ENCODE measurements around the gene CEACAM21.

DNA sequence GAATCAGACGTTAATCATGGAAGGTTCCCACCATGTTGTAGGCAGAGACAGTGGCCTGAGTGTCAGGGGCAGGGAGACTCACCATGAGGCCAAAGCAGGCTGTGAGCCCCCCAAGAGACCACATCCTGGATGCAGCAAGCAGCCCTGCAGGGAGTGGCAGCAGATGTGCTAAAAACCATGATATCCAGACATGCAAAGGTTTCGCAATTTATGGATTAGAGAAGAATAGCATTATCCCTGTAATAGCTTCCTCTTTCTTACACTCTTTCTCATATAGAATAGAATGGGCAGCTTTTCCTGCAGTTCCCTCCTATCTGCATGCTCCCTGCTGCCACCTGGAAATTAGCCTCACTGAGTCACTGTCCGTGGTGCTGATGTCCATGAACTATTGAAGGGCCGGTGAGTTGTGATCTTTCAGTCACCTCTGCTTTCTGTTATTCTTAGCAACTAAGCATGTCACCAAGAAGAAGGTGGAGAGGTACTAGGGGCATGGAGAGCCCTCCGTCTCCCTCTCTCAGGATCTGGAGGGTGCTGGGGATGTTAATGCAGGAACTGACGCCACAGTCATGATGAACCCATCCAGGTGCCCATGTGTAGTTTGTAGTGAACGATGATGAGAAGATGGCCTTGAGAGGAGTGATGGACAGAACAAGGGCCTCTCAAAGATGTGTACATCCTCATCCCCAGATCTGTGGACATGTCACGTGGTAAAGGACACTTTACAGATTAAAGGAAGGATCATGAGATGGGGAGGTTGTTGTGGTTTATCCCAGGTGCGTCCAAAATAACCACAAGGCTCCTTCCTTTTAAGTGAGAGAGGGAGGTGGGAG lies 41.0 kb downstream of the CEACAM21 start:
- TF ChIP-seq CTCF (IDR thresholded peaks at IDR 0.05; ENCODE audit: low read length): no peak
- no peak for TF ChIP-seq EZH2phosphoT487 (IDR thresholded peaks at IDR 0.05; ENCODE audit: low read length)
- TF ChIP-seq EZH2 (optimal IDR thresholded peaks at IDR 0.05; ENCODE audit: low read depth, low read length): no peak
